ENCODE measurements around the gene TIPARP.

DNA sequence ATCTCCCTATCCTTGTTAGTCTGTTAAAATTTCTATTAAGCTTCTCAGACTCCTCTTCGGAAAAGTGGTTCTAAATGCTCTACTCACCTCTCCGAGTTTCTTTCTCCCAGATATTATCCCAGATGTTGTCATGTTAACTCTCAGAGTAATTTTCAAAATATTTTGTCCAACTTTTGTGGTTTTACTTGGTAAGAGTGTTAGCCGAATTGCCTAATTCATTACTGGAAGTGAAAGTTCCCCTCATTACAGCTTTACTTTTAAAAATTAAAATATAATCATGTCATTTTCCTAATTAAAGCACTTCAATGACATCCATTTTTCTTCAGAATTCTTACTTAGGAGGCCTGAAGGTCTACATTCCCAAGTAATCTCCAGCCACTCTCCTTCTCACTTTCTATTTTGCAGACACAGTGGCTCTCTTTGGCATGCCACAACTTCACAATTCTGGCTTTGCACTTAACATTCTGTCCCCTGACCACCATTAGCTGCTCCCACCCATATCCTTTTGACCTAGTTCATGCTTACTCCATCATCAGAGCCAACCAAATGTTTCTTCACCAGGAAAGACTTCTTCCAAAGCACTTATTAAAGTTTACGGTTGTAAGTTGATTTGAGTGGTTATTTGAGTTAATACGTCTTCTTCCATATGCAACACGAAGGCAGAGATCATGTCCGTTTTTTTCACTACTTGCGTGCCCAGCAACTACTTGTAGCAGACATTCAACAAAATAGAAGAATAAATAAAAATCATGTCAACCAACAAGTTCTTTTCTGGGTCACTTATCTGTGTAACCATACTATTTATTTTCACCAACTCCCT is 10.2 kb upstream of the TIPARP start:
- TF ChIP-seq EZH2 (optimal IDR thresholded peaks at IDR 0.05; ENCODE audit: low read depth, low read length) (no peak), EZH2phosphoT487 (IDR thresholded peaks at IDR 0.05; ENCODE audit: low read length) (no peak)
- TF ChIP-seq, protein P1, sequence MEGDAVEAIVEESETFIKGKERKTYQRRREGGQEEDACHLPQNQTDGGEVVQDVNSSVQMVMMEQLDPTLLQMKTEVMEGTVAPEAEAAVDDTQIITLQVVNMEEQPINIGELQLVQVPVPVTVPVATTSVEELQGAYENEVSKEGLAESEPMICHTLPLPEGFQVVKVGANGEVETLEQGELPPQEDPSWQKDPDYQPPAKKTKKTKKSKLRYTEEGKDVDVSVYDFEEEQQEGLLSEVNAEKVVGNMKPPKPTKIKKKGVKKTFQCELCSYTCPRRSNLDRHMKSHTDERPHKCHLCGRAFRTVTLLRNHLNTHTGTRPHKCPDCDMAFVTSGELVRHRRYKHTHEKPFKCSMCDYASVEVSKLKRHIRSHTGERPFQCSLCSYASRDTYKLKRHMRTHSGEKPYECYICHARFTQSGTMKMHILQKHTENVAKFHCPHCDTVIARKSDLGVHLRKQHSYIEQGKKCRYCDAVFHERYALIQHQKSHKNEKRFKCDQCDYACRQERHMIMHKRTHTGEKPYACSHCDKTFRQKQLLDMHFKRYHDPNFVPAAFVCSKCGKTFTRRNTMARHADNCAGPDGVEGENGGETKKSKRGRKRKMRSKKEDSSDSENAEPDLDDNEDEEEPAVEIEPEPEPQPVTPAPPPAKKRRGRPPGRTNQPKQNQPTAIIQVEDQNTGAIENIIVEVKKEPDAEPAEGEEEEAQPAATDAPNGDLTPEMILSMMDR (IDR thresholded peaks at IDR 0.05; ENCODE audit: low read length) = no peak

Measured in MM.1S (cell line).